SU-DHL-6 (cell line): ENCODE data around the gene CENPX.

Source experiments
- H2AFZ ChIP-seq: fragments of 200-600 bp; sonication (generic); 2 replicates; pipeline ENCODE4 v1.6.1; 2014; ENCODE audit warnings: low read depth, mild to moderate bottlenecking, moderate library complexity, mixed read lengths, antibody characterized with exemption, low read length; ENCODE audit not compliant: severe bottlenecking
- H3F3A ChIP-seq: fragments of 200-600 bp; shearing (Covaris generic); 2 replicates; pipeline ENCODE4 v1.6.0; 2016; ENCODE audit warnings: antibody characterized with exemption, mild to moderate bottlenecking; ENCODE audit not compliant: insufficient read depth
- H3K27ac ChIP-seq: fragments of 200-600 bp; sonication (generic); 2 replicates; pipeline ENCODE4 v1.5.1; 2016; ENCODE audit warnings: low read depth, mild to moderate bottlenecking, low read length, moderate library complexity, mixed read lengths
- H3K27me3 ChIP-seq: fragments of 200-600 bp; sonication (generic), shearing (Covaris generic); 2 replicates; pipeline ENCODE4 v1.6.0; 2014; ENCODE audit warnings: mild to moderate bottlenecking, low read length
- H3K36me3 ChIP-seq: fragments of 200-600 bp; sonication (generic); 2 replicates; pipeline ENCODE4 v1.6.1; 2014; ENCODE audit warnings: mild to moderate bottlenecking, low read length, mixed read lengths
- H3K4me2 ChIP-seq: fragments of 300-600, 200-600 bp; shearing (Covaris generic), sonication (generic); 2 replicates; pipeline ENCODE4 v1.6.0; 2014; ENCODE audit warnings: low read length, low read depth, mild to moderate bottlenecking; ENCODE audit not compliant: poor library complexity, severe bottlenecking
- H3K4me3 ChIP-seq: fragments of 200-600 bp; sonication (generic); 2 replicates; pipeline ENCODE4 v1.5.1; 2014; ENCODE audit warnings: antibody characterized with exemption, low read length, mild to moderate bottlenecking, mixed read lengths; ENCODE audit not compliant: insufficient read depth, poor library complexity, severe bottlenecking
- H3K79me2 ChIP-seq: fragments of 200-600 bp; sonication (generic); 2 replicates; pipeline ENCODE4 v1.6.1; 2014; ENCODE audit warnings: mild to moderate bottlenecking, low read length, moderate library complexity; ENCODE audit not compliant: insufficient read depth
- H3K9ac ChIP-seq: fragments of 200-600 bp; sonication (generic); 2 replicates; pipeline ENCODE4 v1.7.0; 2014; ENCODE audit warnings: mild to moderate bottlenecking, low read length
- H3K9me2 ChIP-seq: fragments of 200-600 bp; sonication (generic); replicated peaks from 2 replicates; pipeline ENCODE4 v1.6.1; 2014; ENCODE audit warnings: low read length; ENCODE audit not compliant: insufficient read depth
- H3K9me3 ChIP-seq: fragments of 200-600 bp; sonication (generic); 2 replicates; pipeline ENCODE4 v1.6.1; 2014; ENCODE audit warnings: low read length, mixed read lengths; ENCODE audit not compliant: insufficient read depth
- H4K20me1 ChIP-seq: fragments of 200-600 bp; sonication (generic); 2 replicates; pipeline ENCODE4 v1.6.1; 2014; ENCODE audit warnings: low read depth, mild to moderate bottlenecking, antibody characterized with exemption, low read length, moderate library complexity, mixed read lengths
- EZH2phosphoT487 ChIP-seq: fragments of 200-600 bp; sonication (generic), shearing (Covaris generic); conservative IDR thresholded peaks from 2 replicates; pipeline ENCODE4 v1.6.1; 2018; ENCODE audit warnings: mild to moderate bottlenecking, antibody characterized with exemption, low read length, moderate library complexity, mixed read lengths
- TF ChIP-seq, protein P1 (sequence below): fragments of 200-600 bp; sonication (generic); IDR thresholded peaks from one replicate; pipeline ENCODE4 v1.5.1; 2017; ENCODE audit warnings: antibody characterized with exemption, mild to moderate bottlenecking, low read length, moderate library complexity; ENCODE audit not compliant: insufficient read depth, poor library complexity, severe bottlenecking

The CENPX gene

DNA sequence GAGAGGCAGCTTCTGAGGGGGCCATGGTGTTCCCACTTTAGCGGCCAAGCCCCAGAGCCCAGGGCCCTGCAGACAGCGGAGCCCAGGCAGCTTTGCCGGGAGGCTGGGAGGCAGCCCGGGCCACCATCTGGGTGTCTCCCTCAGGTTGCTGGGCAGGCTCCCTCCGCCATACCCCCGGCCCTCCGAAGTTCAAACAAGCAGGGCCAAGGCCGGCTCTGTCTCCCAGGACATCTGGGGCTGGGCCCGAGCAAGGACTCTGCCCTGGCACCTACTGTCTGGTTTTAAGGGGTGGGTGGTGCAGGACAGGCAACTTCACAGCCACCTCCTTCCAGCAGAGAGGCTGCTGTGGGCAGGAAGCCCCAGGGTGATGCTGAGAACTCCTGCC lies 40.3 kb upstream of the CENPX start:
- H3K9ac ChIP-seq = no peak overlapping the region
- H3K27ac ChIP-seq = no peak overlapping the region
- H2AFZ ChIP-seq = no peak overlapping the region
- no peaks in the 10 kb centered on the region for H3K27me3 ChIP-seq
- no peaks in the 10 kb centered on the region for H3F3A ChIP-seq
- H4K20me1 ChIP-seq = no peaks in the 10 kb centered on the region
- H3K9me3 ChIP-seq = no peaks in the 10 kb centered on the region
- H3K4me2 ChIP-seq = no peak overlapping the region
- peaks cover 8% of the 10 kb centered on the region; the same call in 1 of the 2 replicates for H3K79me2 ChIP-seq
- H3K4me3 ChIP-seq = no peak overlapping the region
- no peaks in the 10 kb centered on the region for H3K9me2 ChIP-seq
- no peak for TF ChIP-seq EZH2phosphoT487
- TF ChIP-seq, protein P1, sequence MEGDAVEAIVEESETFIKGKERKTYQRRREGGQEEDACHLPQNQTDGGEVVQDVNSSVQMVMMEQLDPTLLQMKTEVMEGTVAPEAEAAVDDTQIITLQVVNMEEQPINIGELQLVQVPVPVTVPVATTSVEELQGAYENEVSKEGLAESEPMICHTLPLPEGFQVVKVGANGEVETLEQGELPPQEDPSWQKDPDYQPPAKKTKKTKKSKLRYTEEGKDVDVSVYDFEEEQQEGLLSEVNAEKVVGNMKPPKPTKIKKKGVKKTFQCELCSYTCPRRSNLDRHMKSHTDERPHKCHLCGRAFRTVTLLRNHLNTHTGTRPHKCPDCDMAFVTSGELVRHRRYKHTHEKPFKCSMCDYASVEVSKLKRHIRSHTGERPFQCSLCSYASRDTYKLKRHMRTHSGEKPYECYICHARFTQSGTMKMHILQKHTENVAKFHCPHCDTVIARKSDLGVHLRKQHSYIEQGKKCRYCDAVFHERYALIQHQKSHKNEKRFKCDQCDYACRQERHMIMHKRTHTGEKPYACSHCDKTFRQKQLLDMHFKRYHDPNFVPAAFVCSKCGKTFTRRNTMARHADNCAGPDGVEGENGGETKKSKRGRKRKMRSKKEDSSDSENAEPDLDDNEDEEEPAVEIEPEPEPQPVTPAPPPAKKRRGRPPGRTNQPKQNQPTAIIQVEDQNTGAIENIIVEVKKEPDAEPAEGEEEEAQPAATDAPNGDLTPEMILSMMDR = no peak
- H3K36me3 ChIP-seq = no peaks in the 10 kb centered on the region

DNA sequence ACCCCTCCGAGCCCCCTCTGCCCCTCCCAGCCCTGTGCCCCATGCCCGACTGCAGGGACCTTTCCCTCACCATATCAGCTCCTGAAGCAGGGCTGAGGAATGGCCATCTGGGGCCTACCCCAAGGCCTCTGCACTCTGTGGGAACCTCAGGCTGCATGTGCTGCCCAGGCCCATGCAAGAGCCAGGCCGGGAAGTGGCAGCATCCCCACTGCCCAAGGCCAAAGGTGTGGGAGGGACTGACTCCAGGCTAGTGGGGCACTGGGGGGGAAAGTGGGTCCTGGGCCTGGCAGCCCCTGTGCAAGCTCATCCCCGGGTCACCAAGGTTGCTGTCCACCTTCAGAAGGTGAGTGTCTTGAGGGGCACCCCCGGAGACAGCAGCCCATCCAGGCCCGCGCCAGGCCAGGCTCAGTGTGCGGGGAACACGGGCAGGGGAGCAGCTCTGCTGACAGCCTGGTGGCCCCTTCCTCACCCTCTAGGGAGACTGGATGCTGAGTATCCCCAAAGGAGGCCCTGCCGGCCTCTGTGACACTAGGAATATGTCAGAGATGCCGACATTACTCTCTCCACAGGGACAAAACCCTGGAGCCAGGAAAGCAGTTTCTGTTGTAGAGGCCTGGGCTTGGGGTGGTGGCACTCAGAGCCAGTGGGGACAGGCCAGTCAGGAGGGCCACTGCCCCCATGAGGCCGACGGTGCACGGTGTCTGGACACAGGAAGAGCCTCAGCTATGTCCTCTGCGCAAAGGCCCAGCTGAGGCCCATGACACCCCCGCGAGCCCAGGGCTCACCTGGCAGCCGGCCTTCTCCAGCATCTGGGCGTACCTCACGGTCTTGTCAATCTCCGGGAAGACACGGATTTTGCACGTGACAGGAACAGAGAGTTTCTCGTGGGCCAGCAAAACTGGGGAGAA lies 39.7 kb upstream of the CENPX start:
- no peaks in the 10 kb centered on the region for H3K9me2 ChIP-seq
- no peaks in the 10 kb centered on the region for H3K27me3 ChIP-seq
- no peak overlapping the region for H3K4me3 ChIP-seq
- TF ChIP-seq, protein P1 = no peak
- TF ChIP-seq EZH2phosphoT487 = no peak
- no peak overlapping the region for H3K27ac ChIP-seq
- no peak overlapping the region for H3K4me2 ChIP-seq
- H3K9me3 ChIP-seq = no peaks in the 10 kb centered on the region
- no peaks in the 10 kb centered on the region for H3K36me3 ChIP-seq
- H3K79me2 ChIP-seq = peaks cover 8% of the 10 kb centered on the region; the same call in 1 of the 2 replicates
- H3K9ac ChIP-seq = no peak overlapping the region
- H2AFZ ChIP-seq = no peak overlapping the region
- no peaks in the 10 kb centered on the region for H4K20me1 ChIP-seq
- H3F3A ChIP-seq = no peaks in the 10 kb centered on the region

DNA sequence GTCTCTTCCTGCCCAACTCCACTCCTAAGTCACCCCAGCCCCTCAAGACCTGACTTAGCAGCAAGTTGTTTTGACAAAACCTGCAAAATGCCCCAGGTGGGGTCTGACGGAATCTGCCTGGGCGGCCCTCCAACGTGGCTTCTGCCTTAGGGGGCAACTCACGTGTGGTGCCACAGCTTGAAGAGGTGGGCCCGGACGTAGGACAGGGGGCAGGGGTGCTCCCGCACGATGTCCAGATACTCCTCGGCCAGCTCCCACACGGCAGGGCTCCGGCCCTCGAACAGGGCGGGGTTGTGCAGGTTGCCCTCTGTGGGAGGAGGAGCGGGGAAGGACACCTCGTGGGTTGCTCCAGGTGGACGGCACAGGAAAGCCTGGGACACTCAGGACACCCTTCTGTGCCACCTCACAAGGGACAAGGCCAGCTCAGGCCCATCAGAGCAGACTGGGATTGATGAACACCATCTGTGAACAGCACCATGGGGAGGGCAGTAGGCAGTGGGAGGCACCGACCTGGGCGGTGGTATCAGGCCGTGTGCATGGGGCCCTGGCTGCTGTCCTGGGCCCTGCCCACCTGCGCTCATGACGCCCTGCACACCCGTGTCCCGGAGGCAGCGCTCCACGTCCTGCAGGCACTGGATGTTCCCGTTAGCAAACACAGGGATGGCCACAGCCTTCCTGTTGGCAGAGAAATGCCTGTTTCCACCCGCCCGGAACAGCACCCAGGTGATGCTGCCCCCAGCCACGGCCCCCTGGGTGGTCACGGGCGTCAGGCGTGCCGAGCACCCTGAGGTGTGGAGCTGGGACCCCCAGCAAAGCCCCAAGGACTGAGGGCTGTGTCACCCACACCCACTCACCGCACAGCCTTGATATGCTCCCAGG lies 38.6 kb upstream of the CENPX start:
- no peaks in the 10 kb centered on the region for H3F3A ChIP-seq
- no peaks in the 10 kb centered on the region for H4K20me1 ChIP-seq
- no peak overlapping the region for H2AFZ ChIP-seq
- TF ChIP-seq, protein P1 = no peak
- TF ChIP-seq EZH2phosphoT487 = no peak
- H3K27ac ChIP-seq = no peak overlapping the region
- H3K79me2 ChIP-seq = peaks cover 8% of the 10 kb centered on the region; the same call in 1 of the 2 replicates
- H3K4me2 ChIP-seq = no peak overlapping the region
- H3K9me2 ChIP-seq = no peaks in the 10 kb centered on the region
- no peak overlapping the region for H3K9ac ChIP-seq
- H3K27me3 ChIP-seq = no peaks in the 10 kb centered on the region
- H3K4me3 ChIP-seq = no peak overlapping the region
- no peaks in the 10 kb centered on the region for H3K36me3 ChIP-seq
- H3K9me3 ChIP-seq = no peaks in the 10 kb centered on the region
